ENCODE data around the gene STK11. TPM values are rescaled to one million over a fixed set of nuclear protein-coding genes. Genes with fewer than 3 reads are reported as not detected.

STK11 gene
- total RNA-seq, 4 donors from 2014 or later, result 74.0 to 106 (median 78.4) TPM

- WGBS, 2 donors, result 91 to 92% methylated on average over 26 to 31 of the region's 32 CpGs
- no peak for DNase-seq (ENCODE audit: low spot score in 2 of 2)
- no peak overlapping the region for H3K4me3 ChIP-seq (ENCODE audit: low read depth, poor library complexity, severe bottlenecking)
- intact Hi-C loops (cut with DNase I; ENCODE audit: low total_unique reads), result no loop called here
- no peak for TF ChIP-seq POLR2A (IDR thresholded peaks at IDR 0.05)
- TF ChIP-seq, protein P1, sequence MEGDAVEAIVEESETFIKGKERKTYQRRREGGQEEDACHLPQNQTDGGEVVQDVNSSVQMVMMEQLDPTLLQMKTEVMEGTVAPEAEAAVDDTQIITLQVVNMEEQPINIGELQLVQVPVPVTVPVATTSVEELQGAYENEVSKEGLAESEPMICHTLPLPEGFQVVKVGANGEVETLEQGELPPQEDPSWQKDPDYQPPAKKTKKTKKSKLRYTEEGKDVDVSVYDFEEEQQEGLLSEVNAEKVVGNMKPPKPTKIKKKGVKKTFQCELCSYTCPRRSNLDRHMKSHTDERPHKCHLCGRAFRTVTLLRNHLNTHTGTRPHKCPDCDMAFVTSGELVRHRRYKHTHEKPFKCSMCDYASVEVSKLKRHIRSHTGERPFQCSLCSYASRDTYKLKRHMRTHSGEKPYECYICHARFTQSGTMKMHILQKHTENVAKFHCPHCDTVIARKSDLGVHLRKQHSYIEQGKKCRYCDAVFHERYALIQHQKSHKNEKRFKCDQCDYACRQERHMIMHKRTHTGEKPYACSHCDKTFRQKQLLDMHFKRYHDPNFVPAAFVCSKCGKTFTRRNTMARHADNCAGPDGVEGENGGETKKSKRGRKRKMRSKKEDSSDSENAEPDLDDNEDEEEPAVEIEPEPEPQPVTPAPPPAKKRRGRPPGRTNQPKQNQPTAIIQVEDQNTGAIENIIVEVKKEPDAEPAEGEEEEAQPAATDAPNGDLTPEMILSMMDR (IDR thresholded peaks at IDR 0.05), result no peak
Measured at GRCh38 chr19:1158885-1159448, 46.6 kb upstream of the STK11 start.

- WGBS, 2 donors, result 84 to 93% methylated on average over 14 to 15 of the region's 31 CpGs
- no peak for DNase-seq (ENCODE audit: low spot score in 2 of 2)
- no peak overlapping the region for H3K4me3 ChIP-seq (ENCODE audit: low read depth, poor library complexity, severe bottlenecking)
- intact Hi-C loops (cut with DNase I; ENCODE audit: low total_unique reads), result no loop called here
- TF ChIP-seq, protein P1 (IDR thresholded peaks at IDR 0.05), result no peak
- no peak for TF ChIP-seq POLR2A (IDR thresholded peaks at IDR 0.05)
Measured at GRCh38 chr19:1159864-1160595, 45.5 kb upstream of the STK11 start.

GRCh38 chr19:1161716-1162115 is 43.9 kb upstream of the STK11 start:
- intact Hi-C loops (cut with DNase I; ENCODE audit: low total_unique reads), result no loop called here
- no peak for TF ChIP-seq POLR2A (IDR thresholded peaks at IDR 0.05)
- TF ChIP-seq, protein P1 (IDR thresholded peaks at IDR 0.05), result no peak
- H3K4me3 ChIP-seq (ENCODE audit: low read depth, poor library complexity, severe bottlenecking), result no peak overlapping the region
- WGBS, 2 donors, result 39 to 60% methylated on average over 14 to 16 of the region's 18 CpGs
- DNase-seq (ENCODE audit: low spot score in 2 of 2), result no peak

- no peak for TF ChIP-seq POLR2A (IDR thresholded peaks at IDR 0.05)
- TF ChIP-seq, protein P1 (IDR thresholded peaks at IDR 0.05), result no peak
- 76 to 86% methylated on average over 24 to 26 of the region's 26 CpGs for WGBS, 2 donors
- H3K4me3 ChIP-seq (ENCODE audit: low read depth, poor library complexity, severe bottlenecking), result no peak overlapping the region
- intact Hi-C loops (cut with DNase I; ENCODE audit: low total_unique reads), result no loop called here
- no peak for DNase-seq (ENCODE audit: low spot score in 2 of 2)
Measured at GRCh38 chr19:1162404-1163282, 42.9 kb upstream of the STK11 start.

DNA sequence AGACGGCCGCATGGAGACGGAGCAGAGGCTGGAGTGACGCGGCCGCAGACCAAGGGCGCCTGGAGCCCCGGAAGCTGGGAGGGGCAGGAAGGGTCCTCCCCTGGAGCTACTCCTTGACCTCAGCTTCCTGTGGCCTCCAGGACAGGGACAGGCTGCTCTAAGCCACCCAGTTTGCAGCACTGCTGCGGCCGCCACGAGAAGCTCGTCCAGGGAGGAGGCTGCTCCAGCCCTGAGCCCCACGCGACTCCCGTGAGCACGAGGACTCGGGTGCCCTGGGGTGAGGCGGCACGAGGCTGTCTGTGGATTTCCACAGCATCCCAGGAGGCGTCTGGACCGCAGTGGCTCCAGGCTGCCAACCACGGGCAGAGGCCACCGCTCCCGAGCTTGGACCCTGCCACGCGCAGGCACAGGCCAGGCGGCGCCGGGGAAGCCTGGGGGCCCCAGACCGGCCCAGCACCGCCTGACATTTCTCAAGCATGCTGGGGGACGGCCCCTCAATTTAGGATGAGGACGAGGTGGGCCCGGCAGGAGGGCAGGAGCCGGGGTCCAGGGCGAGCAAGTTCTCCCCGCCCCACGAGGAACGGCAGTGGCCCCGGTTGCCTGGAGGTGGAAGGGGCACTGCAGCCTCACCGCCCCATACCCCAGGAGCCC is 42.2 kb upstream of the STK11 start:
- TF ChIP-seq, protein P1 (IDR thresholded peaks at IDR 0.05), result no peak
- no peak for TF ChIP-seq POLR2A (IDR thresholded peaks at IDR 0.05)
- 84 to 88% methylated on average over 21 to 36 of the region's 41 CpGs for WGBS, 2 donors
- intact Hi-C loops (cut with DNase I; ENCODE audit: low total_unique reads), result no loop called here
- no peak overlapping the region for H3K4me3 ChIP-seq (ENCODE audit: low read depth, poor library complexity, severe bottlenecking)
- no peak for DNase-seq (ENCODE audit: low spot score in 2 of 2)

Data from lower leg skin (tissue), 4 donors.